ENCODE measurements around the gene KCNAB1.

KCNAB1 gene

GRCh38 chr3:156160647-156161046 is 40.3 kb downstream of the KCNAB1 start:
- TF ChIP-seq CTCF (IDR thresholded peaks at IDR 0.05; ENCODE audit: control insufficient read depth, insufficient read depth, low read depth, low read length, missing control alignments), result no peak
- no peak overlapping the region for H3K4me3 ChIP-seq (ENCODE audit: control insufficient read depth, low read depth, low read length)
- DNase-seq (ENCODE audit: low read depth), result no peak

GRCh38 chr3:156161172-156161571 is 40.8 kb downstream of the KCNAB1 start:
- no peak for TF ChIP-seq CTCF (IDR thresholded peaks at IDR 0.05; ENCODE audit: control insufficient read depth, insufficient read depth, low read depth, low read length, missing control alignments)
- no peak for DNase-seq (ENCODE audit: low read depth)
- H3K4me3 ChIP-seq (ENCODE audit: control insufficient read depth, low read depth, low read length), result no peak overlapping the region

GRCh38 chr3:156163848-156164247 is 43.5 kb downstream of the KCNAB1 start:
- H3K4me3 ChIP-seq (ENCODE audit: control insufficient read depth, low read depth, low read length), result no peak overlapping the region
- TF ChIP-seq CTCF (IDR thresholded peaks at IDR 0.05; ENCODE audit: control insufficient read depth, insufficient read depth, low read depth, low read length, missing control alignments), result no peak
- no peak for DNase-seq (ENCODE audit: low read depth)

GRCh38 chr3:156166808-156167207 is 46.4 kb downstream of the KCNAB1 start:
- no peak overlapping the region for H3K4me3 ChIP-seq (ENCODE audit: control insufficient read depth, low read depth, low read length)
- no peak for TF ChIP-seq CTCF (IDR thresholded peaks at IDR 0.05; ENCODE audit: control insufficient read depth, insufficient read depth, low read depth, low read length, missing control alignments)
- DNase-seq (ENCODE audit: low read depth), result no peak

- no peak for DNase-seq (ENCODE audit: low read depth)
- no peak overlapping the region for H3K4me3 ChIP-seq (ENCODE audit: control insufficient read depth, low read depth, low read length)
- TF ChIP-seq CTCF (IDR thresholded peaks at IDR 0.05; ENCODE audit: control insufficient read depth, insufficient read depth, low read depth, low read length, missing control alignments), result no peak
Measured at GRCh38 chr3:156170571-156170970, 50.2 kb downstream of the KCNAB1 start.

- no peak for TF ChIP-seq CTCF (IDR thresholded peaks at IDR 0.05; ENCODE audit: control insufficient read depth, insufficient read depth, low read depth, low read length, missing control alignments)
- DNase-seq (ENCODE audit: low read depth), result no peak
- H3K4me3 ChIP-seq (ENCODE audit: control insufficient read depth, low read depth, low read length), result no peak overlapping the region
Measured at GRCh38 chr3:156171281-156172267, 51.2 kb downstream of the KCNAB1 start.

Measured in AG09309 (cell line).